Stimulated activated CD4-positive, alpha-beta T cell treated with anti-CD3 and anti-CD28 coated beads, Interleukin-1b, Interleukin-23, amount 100 ng/mL, for 4 hours (primary cell): ENCODE results near the gene CXorf66.
"Not testable (repeated sequence)": the region's sequence is repeated elsewhere in the genome, so short reads cannot be mapped to it uniquely, and the experiment has no call there.

Experiments
- DNase-seq, 2 donors: peaks; one replicate each; pipeline ENCODE4 v3.0.0-alpha.2; 2020; ENCODE audit warnings: low read depth in 2 of 2

Gene CXorf66, protein sequence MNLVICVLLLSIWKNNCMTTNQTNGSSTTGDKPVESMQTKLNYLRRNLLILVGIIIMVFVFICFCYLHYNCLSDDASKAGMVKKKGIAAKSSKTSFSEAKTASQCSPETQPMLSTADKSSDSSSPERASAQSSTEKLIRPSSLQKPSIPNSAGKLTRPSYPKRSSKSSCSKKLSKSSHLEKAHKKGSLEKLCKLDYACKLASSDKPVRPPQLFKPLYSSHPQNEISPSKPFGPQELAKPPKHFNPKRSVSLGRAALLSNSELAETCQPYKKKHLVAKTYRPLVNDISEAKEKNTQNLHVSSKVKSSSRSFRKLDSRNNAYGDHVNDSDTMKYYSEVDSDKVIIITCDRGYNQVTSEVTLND

DNA sequence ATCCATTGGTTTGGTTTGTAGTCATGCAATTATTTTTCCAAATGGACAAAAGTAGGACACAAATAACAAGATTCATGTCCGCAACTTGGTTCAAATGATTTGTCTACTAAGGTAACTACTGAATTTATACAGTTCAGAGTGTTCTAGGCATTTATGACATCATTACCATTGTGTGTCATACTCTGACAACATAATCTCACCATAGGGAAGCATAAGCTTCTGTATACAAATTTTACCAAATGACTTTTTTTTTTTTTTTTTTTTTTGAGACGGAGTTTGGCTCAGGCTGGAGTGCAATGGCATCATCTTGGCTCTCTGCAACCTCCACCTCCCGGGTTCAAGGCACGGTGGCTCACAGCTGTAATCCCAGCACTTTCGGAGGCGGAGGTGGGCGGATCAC, at the start of gene CXorf66:
TSS of gene CXorf66 (minus strand) at position 101 of the 400 bp plus-strand sequence. CDS start at position 76, 25 bp downstream.
- no peak for DNase-seq

DNA sequence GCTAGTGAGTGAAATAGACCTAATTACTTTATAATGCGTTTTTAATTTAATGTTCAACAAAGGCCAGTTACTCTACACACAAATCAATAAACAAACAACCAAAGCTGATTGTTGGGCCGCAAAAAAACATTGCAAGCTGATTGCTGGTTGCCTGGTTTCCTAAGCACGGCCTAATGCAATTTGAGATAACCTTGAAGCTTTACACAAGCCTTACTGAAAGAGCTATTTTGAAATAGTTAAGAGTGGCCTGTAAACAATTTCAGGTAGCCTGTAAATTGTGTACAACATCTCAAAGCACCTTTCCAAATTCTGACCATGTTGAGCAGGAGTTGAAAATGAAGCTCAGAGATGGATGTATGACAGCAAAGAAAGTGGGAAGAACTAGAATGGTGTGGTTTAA, 17.5 kb upstream of the CXorf66 start:
- no peak for DNase-seq

DNA sequence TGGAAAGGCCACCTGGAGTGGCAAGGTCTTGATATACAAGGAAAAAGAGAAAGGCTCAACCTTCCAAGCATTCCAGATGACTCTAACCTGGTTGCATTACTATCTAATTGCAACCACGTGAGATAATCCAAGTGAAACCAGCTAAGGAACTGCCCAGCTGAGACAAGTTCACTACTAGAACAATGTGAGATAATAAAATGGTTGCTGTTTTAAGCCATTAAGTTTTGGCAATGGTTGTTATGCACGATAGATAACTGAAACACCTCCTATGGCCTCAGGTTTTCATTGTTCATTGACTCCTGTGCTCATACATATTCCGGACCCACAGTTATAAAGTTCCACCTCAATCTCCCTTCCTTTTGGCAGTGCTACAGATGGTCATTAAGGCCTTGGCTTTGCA, 9.2 kb upstream of the CXorf66 start:
- DNase-seq = no peak

DNA sequence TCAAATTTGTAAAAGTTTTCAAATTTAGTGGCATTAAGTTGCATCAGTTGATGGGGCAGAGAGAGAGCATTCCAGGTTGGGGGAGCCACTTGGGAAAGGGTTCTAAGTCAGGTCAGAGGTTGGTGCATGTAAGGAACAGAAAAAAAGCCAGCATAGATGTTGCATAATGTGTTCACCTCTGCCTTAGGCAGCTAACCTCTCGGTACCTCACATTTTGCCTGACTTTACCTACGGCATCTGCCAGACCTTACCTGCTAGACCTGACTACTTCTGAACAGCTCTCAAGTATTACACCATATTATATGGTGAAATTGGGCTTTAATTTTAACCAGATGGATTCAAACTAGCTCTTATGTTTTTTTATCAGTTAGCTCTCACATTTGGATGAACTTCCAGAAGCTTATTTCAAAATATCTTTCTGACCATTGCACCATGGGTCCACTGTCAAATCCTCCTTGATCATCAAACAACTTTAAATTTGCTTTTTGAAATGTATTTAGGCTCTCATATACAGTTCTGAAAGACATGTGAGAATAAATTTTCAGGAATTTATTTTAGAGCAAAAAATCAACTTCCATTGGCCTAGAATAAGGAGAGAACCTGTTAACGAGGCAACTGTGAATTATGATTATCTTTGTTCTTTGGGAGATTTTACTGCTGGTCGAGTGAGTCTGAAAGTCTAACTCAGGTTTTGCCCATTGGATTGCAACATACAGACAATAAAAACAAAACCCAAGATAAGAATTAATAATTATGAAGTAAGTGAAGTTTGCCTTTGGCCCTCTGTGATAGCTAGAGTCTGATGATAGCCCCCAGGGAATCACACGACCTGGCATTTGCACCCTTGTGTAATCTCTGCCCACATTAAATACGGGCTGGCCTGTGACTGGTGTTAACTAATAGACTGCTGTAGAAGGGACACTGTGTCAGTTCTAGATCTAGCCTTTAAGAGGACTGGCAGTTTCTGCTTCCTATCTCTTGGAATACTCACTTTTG, 7.6 kb upstream of the CXorf66 start:
- no peak for DNase-seq

DNA sequence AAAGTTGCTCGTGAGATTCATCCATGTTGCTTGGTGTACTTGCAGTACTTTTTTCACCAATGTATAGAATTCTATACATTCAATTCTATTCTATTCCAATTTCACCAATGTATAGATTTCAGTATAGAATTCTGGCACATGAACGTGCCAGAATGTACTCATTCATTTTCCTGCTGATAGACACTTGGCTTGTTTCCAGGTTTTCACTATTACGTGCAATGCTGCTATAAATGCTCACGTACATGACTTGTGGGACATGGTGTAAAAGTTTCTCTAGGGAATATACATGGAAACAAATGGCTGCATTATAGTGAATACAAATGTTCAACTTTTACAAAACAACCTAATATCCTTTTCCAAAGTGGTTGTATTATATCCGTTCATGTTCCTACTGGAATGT, 6.8 kb upstream of the CXorf66 start:
- DNase-seq = no peak

DNA sequence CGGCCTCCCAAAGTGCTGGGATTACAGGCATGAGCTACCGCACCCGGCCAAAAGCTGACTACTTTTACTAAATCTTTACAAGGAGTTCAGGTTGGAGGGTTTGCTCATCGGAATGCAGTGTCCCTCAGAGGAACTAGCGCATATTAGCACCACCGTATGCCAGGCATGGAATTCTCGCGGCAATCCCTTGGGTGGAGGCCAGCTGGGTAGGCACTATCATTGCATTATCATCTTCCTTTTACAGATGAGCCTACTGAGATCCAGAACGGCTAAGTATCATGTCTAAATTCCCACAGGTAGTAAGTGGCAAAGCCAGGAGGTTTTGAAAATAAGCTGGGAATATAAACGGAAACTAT, 6.1 kb upstream of the CXorf66 start:
- DNase-seq = no peak

DNA sequence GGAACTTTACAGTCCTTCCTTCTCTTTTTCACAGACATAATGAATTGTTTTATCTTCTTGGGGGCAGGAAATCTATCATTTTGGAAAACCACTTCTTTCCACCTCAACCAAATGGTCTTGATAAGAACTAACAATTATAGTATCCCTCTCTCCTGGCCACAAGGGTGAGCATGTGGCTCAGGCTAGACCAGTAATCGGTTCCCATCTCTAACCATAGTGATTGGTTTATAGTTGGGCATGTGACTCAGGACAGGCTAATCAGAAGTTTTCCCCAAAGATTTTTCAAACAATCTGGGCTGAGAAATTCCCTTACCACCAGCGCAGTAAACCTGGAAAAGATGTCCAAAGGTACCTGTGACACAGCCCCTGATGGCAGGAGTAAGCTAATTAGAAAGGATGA, 4.0 kb upstream of the CXorf66 start:
- DNase-seq = no peak

DNA sequence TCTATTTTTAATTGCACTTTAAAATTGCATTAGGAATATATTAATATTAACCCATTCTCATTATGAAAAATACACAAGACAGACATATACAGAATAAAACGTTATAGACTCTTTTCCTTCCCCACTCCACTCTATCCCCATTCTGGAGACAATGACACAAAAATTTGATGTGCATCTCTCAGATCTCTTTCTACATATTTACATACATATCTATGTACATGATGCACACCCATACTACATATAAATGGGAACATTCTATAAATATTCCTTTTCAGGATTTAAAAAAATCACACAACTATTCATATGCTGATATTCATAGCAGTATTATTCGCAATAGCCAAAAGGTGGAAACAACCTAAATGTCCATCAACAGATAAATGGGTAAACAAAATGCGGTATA, 2.4 kb upstream of the CXorf66 start:
- no peak for DNase-seq

DNA sequence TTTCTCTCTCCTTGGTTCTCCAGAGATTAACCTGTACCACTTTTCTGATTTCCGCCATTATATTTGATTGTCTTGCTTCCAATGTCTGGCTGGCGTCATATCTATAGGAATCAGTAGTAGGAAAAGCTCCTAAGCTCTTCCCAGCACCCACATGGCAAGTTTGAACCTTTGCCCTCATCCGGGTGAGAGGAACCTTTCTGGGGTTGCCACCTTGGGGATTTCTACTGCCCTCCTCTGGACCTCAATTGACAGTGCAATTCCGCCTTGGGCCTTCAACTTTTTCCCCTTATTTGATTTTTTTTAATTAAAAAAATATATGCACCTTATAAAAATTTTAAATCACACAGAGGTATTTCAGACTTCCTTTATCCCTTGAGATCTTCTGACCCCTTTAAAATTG, 2.0 kb upstream of the CXorf66 start:
- DNase-seq = no peak

DNA sequence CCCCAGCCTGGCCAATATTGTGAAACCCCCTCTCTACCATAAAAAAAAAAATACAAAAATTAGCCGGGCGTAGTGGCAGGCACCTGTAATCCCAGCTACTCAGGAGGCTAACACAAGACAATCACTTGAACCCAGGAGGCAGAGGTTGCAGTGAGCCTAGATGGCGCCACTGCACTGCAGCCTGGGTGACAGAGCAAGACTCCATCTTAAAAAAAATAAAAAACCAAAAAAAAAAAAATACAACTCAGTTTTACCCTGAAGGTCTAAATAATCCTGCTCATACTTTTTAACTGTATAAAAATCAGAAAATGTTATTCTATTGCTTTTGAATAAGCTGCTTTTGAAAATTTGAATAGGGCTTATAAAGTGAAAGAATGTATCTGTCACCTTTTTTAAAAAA, 838 bp upstream of the CXorf66 start:
- not testable (repeated sequence) for DNase-seq

DNA sequence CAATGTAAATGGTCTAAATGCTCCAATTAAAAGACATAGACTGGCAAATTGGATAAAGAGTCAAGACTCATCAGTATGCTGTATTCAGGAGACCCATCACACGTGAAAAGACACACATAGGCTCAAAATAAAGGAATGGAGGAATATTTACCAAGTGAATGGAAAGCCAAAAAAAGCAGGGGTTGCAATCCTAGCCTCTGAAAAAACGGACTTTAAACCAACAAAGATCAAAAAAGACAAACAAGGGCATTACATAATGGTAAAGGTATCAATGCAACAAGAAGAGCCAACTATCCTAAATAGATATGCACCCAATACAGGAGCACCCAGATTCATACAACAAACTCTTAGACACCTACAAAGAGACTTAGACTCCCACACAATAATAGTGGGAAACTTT, 4.2 kb downstream of the CXorf66 start:
- DNase-seq = not testable (repeated sequence)

DNA sequence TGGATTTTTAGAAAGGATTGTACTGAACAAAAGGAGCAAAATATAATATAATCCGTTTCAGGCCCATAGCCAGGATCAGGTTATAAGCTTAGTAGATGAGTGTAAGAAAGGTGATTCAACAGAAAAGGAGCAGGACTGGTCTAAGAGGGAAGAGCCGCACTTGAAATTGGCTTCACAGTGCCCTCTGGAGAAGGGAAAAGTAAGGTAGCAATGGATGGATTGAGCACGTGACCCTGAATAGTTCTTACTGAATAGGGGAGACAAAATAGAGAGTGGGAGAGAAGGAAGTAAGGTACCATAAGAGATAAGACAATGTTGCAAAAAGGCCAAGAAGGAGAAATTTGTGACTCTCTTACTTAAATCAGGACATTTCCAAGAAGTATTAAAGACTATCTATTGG, 15.6 kb downstream of the CXorf66 start:
- DNase-seq = no peak

DNA sequence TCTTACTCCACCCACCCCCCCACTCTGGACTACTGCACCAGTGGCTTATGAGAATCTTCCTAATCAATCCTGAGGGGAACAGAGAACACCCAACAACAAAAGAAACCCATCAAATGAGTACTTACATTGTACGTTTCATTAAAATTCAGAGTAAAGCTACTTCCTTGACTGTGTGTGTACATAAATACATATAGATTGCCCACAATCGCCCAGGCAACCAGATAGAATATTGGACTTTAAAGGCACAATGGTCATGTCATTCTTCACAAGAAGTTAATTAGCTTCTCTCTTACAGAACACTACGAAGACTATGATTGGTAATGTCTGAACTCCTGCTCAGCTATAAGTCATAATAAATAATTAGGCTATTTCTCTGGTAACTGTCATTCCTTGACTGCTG, 20.2 kb downstream of the CXorf66 start:
- no peak for DNase-seq

DNA sequence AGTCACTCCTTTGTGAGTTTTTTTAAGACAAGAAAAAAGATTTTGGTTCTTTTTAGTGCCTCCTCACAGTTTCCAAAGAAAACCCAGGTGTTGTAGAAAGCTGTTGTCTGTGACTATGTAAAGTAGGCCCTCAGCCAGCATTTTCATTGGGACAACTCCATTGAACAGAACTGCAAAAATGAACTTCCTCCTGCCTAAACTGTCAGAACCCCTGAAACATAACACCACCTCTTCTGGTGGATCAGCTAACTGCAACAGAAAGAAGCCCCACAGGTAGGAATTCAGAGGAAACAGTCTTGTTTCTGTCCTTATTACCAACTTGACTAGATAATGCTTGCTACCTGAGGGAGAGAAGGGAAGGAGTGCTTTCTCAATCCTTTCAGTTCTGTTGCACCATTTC, 29.1 kb downstream of the CXorf66 start:
- DNase-seq = no peak

DNA sequence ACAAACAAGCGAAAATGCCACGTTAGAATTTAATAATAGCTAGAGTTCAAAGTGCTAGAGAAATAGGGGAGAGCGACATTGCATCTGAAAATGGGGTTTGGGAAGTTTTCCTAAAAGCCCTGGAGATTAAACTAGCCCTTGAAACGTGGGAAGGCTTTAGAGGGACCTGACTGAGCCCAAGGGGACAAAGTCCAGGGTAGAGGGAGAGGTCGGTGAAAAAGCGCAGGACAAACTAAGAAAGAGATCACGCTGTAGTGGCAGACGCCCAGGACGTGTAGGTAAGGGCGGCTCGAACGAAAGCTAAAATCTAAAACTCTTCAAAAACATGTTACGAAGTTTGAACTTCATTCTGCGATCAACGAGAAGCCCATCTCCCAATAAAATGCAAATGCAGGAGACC, 31.4 kb downstream of the CXorf66 start:
- DNase-seq = no peak

DNA sequence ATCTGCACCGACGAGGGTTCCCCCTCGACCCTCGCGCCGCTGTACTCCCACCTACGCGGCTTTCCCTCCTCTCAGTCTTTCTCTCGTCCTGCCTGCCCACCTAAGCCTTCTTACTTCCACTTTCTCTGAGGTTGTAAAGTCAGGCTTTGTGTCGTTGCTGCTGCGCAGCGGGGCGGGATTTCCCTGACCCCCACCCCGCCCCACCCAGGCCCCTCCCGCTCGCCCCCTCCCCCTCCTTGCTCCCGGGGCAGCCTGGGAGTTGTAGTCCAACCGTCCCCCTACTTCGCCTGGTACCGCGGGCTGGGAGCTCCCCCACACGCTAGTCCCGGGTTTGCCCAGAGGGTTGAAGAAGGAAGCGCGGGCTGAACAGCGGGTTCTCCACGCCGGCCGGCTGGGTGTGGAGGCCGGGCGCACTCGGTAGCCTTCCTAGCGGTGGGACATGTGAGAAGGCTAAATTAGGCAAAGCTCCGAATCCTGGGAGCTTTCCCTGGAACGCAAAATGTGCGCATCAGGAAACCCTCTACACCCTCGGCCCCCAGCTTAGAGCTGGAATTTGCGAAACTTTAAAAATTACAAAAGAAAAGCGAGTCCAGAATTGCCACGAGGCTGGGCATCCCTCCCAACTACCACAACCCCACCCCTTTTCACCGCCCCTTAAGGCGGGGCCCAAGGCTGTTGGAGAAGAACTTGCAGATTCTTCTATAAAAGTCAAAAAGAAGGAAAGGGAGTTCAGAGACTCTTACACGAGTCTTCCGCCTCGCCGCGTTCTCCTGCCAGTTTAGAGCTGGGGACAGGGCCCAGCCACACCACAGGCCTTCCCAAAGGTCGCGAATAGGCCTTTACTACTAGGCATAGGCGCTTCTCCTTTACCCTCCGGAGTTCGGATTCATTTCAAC, 32.2 kb downstream of the CXorf66 start, which contains the start of gene ATP11C:
TSS of gene ATP11C (minus strand) at position 153 of the 896 bp plus-strand sequence. CDS start 1,011 bp downstream, outside the sequence.
- peak; percentile 68 to 71 for DNase-seq

DNA sequence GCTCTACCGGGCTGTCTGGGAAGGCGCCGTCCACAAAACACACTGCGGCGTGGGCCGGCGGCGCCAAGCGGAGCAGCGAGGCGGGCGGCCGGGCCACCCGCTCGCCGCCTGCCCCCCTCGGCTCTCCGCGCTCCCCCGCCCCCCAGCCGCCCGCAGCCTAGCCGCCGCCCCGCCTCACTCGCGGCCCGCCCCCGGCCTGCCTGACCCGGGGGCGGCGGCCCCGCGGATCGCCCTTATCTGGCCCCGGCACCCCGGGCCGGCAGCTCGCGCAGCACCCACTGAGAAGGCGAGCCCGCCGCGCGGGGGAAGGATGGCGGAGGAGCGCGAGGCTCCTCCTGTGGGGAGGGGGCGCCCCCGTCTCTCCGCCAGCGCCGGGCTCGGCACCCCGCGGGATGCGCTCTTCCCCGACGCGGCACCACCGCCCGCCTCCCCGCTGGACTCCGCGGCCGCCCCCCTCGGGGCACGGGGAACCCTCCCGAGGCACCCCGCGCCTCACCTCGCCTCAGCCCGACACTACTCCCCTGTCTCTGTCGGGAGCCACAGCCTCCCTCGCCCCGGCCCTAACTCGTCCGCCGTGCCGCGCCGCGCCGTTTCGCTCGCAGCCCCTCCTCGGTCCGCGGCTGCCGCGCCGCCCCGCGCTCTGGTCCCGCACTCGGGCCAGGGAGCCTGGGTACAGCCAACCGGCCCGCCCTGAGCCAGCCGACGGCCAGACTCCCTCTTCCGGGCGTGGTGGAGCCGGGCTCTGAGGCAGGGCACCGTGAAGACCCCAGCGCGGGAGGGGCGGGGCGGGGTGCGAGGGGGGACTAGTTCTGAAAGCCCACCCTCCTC, 33.0 kb downstream of the CXorf66 start:
- DNase-seq = peak; percentile 19 to 39

DNA sequence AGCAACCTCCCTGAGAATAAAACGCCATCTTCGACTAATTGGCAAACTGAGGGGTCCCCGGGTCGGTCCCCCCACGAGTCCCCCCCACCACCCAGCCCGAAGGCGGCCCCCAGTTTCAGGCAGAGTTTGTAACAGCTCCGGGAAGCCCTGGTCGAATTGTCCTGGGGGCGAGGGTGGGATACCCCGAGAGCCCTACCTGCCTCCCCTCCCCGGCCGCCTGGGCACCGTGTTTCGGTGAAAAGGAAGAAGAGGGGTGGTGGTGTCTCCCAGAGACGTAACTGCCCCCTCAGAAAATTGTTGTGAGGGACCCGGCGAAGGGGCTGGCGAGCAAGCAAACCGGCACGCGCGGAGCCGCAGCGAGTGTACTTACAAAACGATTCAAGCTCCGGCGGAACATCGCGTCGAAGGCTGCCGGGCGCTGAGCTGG, 33.7 kb downstream of the CXorf66 start:
- DNase-seq = peak in 1 of 2 donors; percentile 1

DNA sequence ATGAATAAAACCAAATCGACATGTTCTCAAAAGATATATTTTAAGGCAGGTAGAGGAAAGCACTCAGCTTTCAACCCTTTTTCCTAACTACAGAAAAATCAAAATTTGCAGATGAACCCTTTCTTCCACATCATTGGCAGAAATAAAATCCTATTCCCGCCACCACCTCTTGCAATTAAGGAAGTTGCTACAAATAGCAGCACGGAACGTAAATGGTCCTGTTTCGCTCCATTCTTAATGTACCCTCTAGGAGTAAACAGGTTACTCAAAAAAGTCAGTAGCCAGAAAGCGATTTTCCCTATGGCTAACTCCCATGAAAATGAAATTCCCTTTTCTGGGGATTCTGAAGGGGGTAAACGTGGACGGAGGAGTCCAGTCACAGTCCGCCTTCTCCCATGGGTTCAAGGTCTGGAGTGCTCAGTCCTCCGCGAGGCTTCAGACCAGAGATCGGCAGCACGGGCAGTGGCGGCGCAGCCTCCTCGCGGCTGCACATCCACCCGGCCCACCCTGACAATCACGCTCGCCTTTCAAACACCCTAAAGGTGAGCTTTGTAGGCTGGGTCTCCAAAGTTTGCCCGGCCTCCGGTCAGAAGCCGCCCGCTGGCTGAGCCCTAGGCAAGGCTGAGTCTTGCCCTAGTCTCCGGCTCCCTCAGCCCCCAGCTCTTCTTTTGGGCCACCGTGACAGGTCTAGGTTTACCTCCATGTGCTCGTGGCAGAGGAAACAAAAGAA, 34.2 kb downstream of the CXorf66 start:
- DNase-seq = peak in 1 of 2 donors; percentile 7

DNA sequence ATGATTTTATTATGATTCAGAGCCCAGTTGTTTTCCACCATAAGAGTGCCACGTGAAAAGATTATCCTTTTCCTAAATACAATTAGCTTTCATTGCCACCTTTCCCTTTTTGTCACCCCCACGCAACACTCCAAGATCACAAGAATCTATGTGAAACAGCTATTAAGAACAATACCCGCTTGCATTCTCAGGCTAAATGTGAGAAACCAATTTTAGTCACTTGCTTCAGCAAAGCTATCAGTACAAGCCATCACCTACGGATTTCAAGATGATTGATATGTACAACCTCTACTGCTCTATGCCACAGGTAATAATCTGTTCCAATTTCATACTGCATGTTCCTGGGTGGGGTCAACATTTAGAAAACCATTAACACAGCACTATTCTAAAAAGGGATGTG, 34.9 kb downstream of the CXorf66 start:
- DNase-seq = no peak
